Fibroblast of skin of left quadriceps (primary cell): ENCODE measurements around the gene OR2T11.
"Not testable (repeated sequence)": the region's sequence is repeated elsewhere in the genome, so short reads cannot be mapped to it uniquely, and the experiment has no call there.

Experiments used
- DNase-seq, 2 experiments: peaks; one replicate each; pipeline ENCODE4 v3.0.0-alpha.2; 2013; ENCODE audit warnings: low read depth in 2 of 2

OR2T11 gene

DNA sequence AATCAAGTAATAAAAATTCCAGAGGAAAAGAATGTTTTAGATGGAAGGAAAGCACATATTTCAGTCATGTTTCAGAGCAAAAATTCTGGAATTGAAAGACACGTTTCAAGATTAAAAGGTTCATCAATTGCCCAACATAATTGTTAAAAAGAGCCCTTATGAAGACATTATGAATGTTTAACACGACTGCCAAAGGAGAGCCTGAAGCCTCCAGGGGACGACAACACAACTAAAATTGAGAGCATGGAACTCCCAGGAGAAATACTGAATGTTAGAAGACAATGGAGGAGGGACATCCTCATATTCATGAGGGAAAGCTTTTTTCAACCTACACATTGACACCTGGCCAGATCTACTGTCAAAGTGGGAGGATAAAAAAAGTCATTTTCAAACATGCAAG, 16.0 kb downstream of the OR2T11 start:
- DNase-seq: no peak

DNA sequence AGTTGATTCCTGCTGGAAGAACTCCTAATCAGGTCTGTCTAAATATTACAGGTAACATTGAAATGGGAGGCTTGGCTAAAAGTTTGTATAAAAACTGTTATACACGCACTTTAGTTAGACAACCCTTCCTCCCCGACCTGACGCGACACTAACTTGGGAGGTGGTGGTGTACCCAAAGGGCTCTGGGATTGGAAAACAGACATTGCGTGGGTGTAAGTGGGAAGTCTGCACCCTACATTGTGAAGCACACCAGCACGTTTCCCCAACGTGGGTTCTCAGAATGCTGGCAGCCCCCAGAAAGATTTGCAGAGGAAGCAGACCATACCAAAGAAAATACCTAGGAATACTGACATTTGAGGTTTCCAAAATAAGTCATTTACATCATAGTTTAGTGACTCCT, 16.8 kb downstream of the OR2T11 start:
- no peak for DNase-seq

DNA sequence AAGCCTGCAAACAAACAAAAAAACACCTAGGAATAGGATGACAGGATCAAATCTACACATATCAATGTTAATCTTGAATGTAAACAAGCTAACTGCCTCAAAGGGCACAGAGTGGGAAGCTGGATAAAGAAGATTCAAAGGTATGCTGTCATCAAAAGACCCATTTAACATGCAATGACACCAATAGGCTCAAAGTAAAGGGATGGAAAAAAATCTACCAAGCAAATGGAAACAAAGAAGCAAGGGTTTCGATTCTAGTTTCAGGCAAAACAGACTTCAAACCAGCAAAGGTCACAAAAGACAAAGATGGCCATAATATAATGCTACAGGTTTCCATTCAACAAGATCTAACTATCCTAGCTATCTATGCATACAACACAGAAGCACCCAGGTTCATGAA, 21.1 kb downstream of the OR2T11 start:
- no peak for DNase-seq

DNA sequence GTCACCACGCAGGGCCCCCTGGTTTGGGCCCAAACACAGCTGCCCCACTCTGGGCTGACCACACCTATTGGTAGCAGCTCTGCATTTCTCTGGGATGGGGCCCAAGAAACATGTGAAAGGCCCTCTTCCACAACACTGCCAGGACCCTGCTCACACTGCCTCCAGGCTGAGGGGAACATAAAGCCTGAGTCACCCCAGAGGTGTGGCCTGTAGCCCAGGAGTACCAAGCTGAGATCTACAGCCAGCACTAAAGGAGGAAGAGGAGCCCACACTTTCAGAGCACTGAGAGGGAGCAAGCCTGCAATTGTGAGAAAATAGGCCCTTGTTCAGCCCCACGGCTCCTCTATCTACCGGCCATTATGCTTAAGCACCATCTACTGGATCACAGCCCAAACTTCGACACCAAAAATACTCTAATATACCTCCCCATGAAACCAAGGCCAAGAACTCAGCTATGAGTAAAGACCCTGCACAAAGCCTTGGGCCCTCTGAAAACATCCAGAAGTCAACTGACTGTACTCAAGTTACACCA, 22.9 kb downstream of the OR2T11 start:
- no peak for DNase-seq

DNA sequence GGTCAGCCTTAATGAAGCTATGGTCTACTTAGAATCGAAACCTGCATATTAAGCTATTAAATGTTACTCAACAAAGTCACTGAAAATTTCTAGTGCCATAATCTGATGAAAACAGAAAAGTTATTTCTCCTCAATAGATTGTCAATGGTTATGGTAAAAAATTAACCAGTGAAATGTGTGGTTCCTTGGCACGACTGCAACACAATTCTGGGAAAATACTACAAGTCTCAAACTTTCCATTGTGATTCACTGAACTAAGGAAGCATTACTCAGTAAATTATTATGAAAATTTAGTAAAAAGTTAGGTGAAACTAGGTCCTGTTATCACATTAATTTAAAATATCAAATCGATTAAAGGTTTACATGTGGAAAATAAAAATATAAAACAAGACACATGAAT, 24.6 kb downstream of the OR2T11 start:
- no peak for DNase-seq

DNA sequence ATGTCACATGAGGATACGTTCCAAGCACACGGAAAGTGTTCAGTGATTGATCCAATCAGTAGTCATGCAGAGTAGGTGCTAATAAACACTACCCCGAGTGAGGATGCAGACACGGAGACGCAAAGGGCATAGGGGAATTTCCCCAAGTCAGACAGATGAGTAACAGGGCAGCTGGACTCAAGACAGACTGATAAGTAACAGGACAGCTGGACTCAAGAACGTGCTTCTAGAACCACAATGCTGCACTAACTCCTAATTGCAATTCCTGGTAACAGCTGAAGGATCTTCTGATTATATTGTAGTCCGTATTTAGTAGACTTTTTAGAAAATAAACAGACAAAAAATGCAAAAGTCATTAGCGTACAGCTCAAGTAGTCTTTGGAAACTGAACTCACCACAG, 35.5 kb downstream of the OR2T11 start:
- no peak for DNase-seq

DNA sequence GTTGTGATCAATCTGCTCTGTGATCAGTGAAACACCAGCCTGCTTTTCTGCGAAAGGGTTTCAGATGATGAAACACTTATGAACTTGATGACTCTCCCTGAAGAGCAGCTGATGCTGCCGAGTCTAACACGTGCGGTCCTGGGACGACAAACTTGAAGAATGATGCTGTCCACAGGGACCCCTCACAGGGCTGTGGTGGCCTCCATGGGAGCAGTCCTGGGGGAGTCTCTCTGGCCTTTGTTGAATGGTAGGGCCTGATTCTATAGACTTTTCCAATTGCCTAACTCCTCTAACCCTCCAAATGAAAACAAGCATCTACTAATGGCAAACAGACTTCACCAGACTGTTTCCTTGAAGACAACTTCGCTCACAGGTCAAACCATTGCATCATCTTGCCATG, 37.3 kb downstream of the OR2T11 start, which contains the start of gene OR2T10:
TSS of gene OR2T10 (minus strand) at position 112 of the 400 bp plus-strand sequence. CDS start 3,932 bp downstream, outside the sequence.
- DNase-seq: no peak

DNA sequence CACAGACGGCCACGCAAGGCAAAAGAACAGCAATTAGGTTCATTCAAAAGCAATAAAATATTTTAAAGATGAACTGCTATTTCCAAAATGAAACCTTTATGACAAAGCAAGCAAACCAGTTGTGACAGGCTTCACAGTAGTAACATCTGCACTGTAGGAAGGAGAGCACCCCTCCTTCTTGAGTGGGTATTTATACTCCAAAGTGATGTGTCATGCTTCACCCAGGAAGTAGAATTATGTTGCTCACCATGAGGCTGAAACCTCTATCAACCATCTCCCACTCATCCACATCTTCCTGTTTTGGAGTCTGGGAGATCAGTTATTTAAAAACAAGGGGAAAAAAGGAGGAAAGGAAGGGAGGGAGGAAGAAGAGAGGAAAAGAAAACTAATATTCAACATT, 38.3 kb downstream of the OR2T11 start:
- no peak for DNase-seq

DNA sequence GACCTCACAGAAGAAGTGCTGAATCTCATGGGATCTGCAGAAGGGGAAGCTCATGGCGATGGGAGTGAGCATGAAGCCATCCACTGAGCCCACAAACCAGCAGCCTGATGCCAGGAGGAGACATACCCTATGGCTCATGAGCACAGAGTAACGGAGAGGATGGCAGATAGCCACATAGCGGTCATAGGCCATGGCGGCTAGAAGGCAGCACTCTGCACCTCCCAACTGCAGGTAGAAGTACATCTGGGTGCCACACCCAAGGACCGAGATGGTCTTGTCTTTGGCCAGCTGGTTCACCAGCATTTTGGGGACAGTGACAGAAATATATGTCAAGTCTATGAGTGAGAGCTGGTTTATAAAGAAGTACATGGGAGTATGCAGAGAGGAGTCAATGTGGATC, 41.7 kb downstream of the OR2T11 start:
- DNase-seq: no peak

DNA sequence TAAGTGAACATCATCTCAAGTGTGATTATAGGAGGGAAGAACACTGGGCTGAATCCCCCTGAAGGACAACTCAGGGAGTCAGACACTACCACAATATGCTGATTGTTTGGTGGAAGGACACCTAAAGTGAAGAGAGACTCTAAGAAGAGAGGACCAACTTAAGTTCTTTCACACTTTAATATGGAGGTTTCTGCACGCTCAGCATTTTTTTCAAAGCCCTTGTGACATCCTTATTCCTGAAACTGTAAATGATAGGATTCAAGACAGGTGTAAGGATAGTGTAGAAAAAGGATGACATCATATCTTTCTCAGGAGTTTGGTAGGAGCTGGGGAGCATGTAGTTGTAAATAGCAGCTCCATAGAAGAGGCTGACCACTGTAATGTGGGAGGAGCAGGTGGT, 42.2 kb downstream of the OR2T11 start:
- no peak for DNase-seq

DNA sequence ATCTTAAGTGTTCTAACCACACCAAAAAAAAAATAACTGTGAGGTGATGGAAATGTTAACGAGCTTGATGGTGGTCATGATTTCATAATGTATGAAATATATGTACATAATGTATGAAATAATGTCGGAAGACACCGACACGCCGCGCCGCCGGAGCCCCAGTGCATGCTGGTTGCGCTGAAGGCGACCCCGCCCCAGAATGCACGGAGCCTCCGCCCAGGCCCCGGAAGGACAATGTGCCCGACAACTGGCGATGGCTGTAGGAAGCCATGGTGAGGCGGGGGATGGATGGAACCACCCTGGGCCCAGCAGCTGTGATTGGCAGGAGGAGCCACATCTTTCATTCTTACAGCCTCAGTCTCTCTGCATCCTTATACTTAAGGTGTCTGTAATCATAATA, 44.8 kb downstream of the OR2T11 start:
- DNase-seq: no peak

DNA sequence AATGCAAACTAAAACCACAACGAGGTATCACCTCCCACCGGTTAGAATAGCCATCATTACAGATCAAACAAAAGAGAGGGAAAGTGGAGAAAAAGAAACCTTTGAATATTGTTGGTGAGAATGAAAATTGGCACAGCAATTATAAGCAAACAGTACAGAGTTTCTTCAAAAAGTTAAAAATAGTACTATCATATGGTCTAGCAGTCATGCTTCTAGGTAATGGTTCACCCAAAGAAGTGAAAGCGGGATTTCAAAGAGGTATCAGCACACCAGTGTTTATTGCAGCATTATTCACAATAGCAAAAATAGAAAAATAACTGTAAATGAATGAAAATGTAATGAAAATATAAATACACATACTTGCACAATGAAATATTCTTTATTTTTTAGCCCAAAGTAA, 45.6 kb downstream of the OR2T11 start:
- DNase-seq: no peak

DNA sequence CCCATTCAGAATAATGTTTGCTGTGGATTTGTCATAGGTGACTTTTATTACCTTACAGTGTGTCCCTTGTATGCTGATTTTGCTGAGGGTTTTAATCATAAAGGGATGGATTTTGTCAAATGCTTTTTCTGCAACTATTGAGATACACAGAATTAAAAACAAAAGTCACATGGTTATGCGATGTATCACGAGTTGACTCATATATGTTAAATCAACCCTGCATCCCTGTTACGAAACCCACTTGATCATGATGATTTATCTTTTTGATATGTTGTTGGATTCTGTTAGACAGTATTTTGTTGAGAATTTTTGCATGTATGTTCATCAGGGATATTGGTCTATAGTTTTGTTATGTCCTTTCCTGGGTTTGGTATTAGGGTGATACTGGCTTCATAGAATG, 49.6 kb downstream of the OR2T11 start:
- DNase-seq: no peak

DNA sequence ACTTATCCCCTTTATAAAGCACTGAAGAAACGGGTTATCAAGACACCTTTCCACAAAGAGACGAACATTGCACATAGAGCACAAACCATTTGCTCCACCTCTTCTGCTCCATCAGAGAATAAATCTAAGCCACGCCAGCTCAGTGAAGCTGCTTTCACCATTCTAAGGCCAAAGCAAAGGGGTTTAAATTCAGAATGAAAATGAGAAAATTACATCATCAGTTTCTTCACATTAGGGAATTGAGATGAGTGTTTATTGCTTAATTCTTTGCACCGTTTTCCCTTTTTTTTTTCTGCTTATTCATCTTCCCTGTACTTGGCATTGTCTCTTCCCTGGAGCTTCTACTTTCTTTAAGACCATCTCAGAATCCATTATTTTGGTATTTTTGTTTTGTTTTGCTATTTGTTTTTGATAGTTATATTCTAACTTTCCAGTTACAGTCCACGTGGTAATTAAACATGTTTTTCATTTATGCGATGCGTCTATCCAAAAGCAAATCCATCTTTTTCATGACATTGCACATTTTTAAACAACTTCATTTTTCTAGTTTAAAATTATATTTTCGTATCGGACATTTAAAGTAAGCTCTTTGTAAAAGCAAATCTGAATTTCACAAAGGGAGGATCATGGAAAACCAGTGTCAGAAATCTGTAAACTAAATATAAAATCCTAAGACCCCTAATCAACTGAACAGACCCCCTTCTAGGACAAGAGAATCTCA, 58.5 kb downstream of the OR2T11 start:
- no peak for DNase-seq

DNA sequence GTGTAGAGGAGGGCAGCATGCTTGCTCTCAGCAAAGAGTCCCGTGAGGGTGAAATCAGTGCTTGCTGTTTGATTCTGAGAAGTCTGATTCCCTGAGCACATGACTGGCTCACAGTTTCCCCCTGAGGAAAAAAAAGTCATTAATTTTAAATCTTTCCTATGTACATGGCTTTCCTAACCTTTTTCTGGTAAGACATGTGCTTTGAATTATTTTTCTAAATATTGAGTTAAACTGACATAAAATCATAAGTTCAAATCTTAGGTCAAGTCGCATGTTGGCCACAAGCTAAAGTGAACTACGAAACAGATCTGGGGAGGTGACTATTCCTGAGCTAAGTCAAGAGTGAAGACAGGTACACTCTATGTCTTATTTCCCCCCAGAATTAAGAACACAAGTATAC, 60.2 kb downstream of the OR2T11 start, which contains the start of gene OR2T34:
TSS of gene OR2T34 (minus strand) at position 101 of the 400 bp plus-strand sequence. CDS start at position 101, 0 bp downstream.
- DNase-seq: not testable (repeated sequence)

DNA sequence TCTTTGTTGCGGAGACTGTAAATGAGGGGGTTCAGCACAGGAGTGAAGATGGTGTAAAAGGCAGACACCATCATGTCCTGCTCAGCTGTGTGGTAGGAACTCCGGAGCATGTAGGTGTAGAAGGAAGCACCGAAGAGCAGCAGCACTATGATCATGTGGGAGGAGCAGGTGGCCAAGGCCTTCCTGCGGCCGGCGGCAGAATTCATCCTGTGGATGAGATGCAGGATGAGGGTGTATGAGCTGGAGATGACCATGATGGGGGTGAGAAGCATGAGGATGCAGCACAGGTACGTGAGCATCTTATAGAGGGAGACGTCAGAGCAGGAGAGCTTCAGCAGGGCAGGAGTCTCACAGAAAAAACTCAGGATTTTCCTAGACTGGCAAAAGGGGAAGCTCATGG, 61.0 kb downstream of the OR2T11 start:
- DNase-seq: not testable (repeated sequence)
